Ovary (tissue), 3 donors: Measurements from ENCODE around the gene INPP5B.

Experiments used
- CTCF ChIP-seq, 3 donors: fragments of 450-650 bp in 2 of 3; fragments of 200-600 bp in 1 of 3; IDR thresholded peaks; one replicate each; pipeline versions ENCODE4 v1.5.1 to v1.8.0; 2016 to 2022; ENCODE audit warnings: antibody characterized with exemption in 3 of 3, mild to moderate bottlenecking in 1 of 3
- EP300 ChIP-seq: sonication (generic); formaldehyde crosslinking; IDR thresholded peaks from one replicate; pipeline ENCODE4 v1.6.1; 2017; ENCODE audit warnings: antibody characterized with exemption
- POLR2A ChIP-seq: fragments of 450-650 bp; IDR thresholded peaks from one replicate; pipeline ENCODE4 v1.6.1; 2017; ENCODE audit warnings: antibody characterized with exemption, mild to moderate bottlenecking, moderate library complexity
- donor health status: DM: no; HTN: no; CAD: no.

DNA sequence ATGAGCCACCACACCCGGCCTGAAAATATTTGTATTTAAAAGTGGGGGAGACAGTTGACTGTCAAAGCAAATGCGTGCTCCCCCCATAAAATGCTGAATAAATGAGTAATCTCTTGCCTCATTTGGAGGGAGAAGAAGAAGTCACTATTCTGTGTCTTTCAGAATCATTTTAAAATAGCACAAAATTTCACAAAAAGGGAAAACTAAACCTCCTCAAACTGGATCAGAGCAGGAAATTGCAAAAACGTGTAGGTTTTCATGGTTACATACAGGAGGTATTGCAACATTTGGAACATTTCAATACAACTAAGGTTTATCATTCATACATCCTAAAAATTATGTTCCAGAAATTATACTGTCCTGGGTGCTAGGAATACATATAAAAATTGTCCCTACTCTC is 101.1 kb downstream of the INPP5B start:
- no peak for TF ChIP-seq CTCF (IDR thresholded peaks at IDR 0.05)
- TF ChIP-seq POLR2A: no peak
- no peak for TF ChIP-seq EP300
